ENCODE data around the gene AHDC1. TPM values are rescaled to one million over a fixed set of nuclear protein-coding genes. Genes with fewer than 3 reads are reported as not detected.

The AHDC1 gene
- total and polyA plus RNA-seq, 10 of the 15 experiments (the other 5 are each of a cell fraction or from before 2014, with no cell fraction given), result 0.21 to 13.0 (median 1.4) TPM

- Histone ChIP-seq H2AFZ (ENCODE audit: control insufficient read depth, low read depth, low read length) (peak overlapping the region; percentile 10; the same call in 1 of the 2 replicates), H3K4me2 (ENCODE audit: control insufficient read depth, insufficient read depth) (peak overlapping the region; percentile 73), H3K9ac (ENCODE audit: control insufficient read depth, insufficient read depth, low read length) (peak overlapping the region; percentile 44; the same call in 1 of the 2 replicates), H3K36me3 (ENCODE audit: control insufficient read depth in 2 of 2, insufficient read depth in 2 of 2, low read length in 1 of 2) (peaks cover 7 to 18% of the 10 kb centered on the region in 2 experiments; a peak in 3 of 4 replicates), H3K27me3 (replicated peaks in 1 of 2; ENCODE audit: control insufficient read depth in 2 of 2, insufficient read depth in 2 of 2, low read length in 1 of 2) (no peaks in the 10 kb centered on the region), H3K4me1 (ENCODE audit: control insufficient read depth, insufficient read depth, low read length) (peaks cover 46% of the 10 kb centered on the region), H3K79me2 (ENCODE audit: control insufficient read depth, insufficient read depth, low read length) (no peaks in the 10 kb centered on the region), H3K27ac (ENCODE audit: control insufficient read depth, insufficient read depth) (peak overlapping the region; percentile 78), H3K9me3 (replicated peaks; ENCODE audit: control insufficient read depth, insufficient read depth, low read length) (no peaks in the 10 kb centered on the region), H3K4me3 (no peak overlapping the region), H4K20me1 (ENCODE audit: control insufficient read depth, insufficient read depth) (no peaks in the 10 kb centered on the region)
- TF ChIP-seq POLR2A (IDR thresholded peaks at IDR 0.05; ENCODE audit: low read depth, low read length) (peak; percentile 57; the same call in 1 of the 2 replicates), PML (IDR thresholded peaks at IDR 0.05; ENCODE audit: low read length) (no peak), ATF7 (IDR thresholded peaks at IDR 0.05; ENCODE audit: low read depth) (0 out of 2 replicates have a peak, but pooled peaks have one; percentile 27), EED (IDR thresholded peaks at IDR 0.05; ENCODE audit: low read depth) (0 out of 2 replicates have a peak, but pooled peaks have one; percentile 1), RELB (IDR thresholded peaks at IDR 0.05; ENCODE audit: low read depth) (no peak), SMAD1 (IDR thresholded peaks at IDR 0.05; ENCODE audit: low read depth, partially characterized antibody) (no peak), CBX3 (IDR thresholded peaks at IDR 0.05; ENCODE audit: borderline replicate concordance, low read depth) (no peak), HDGF (IDR thresholded peaks at IDR 0.05) (peak; percentile 3; the same call in 1 of the 2 replicates), ZNF622 (IDR thresholded peaks at IDR 0.05) (0 out of 2 replicates have a peak, but pooled peaks have one; percentile 2)
- POLR2A ChIA-PET, result interaction anchor here (0.5 to 6.2 kb wide), 7 partner anchors 15 to 209 kb away, joined by 3 to 67 read pairs (median 37); no protein-coding TSS in a partner anchor
- no peak for DNase-seq (ENCODE audit: low read depth, low spot score)
- no TSS peak for BruUV-seq (replicated peaks)
- ATAC-seq, result peak; percentile 41
- WGBS (ENCODE audit: insufficient coverage, insufficient replicate concordance, low lambda C conversion rate, missing lambda C conversion rate), result 31% methylated on average over 3 of the region's 3 CpGs
- in situ Hi-C loops (cut with MboI), result loop anchor here (5.0 kb wide), 3 partner anchors 53 to 307 kb away; partner anchors contain the start of gene GPR3
- RAD21 ChIA-PET (ENCODE audit: unreplicated experiment), result interaction anchor here (1.0 to 8.8 kb wide), 10 partner anchors 16 to 564 kb away, joined by 3 to 268 read pairs (median 6); partner anchors contain the start of gene IFI6
- intact Hi-C loops (cut with micrococcal nuclease; ENCODE audit: unreplicated experiment), result loop anchor here (1.0 to 10.0 kb wide), 3 partner anchors 22 to 124 kb away; no protein-coding TSS in a partner anchor
- no peak for FAIRE-seq
- SMC1A ChIA-PET (ENCODE audit: uncharacterized antibody, unreplicated experiment), result interaction anchor here (0.7 to 9.2 kb wide), 10 partner anchors 8 to 193 kb away, joined by 3 to 248 read pairs (median 26); no protein-coding TSS in a partner anchor
- CTCF ChIA-PET, result interaction anchor here (1.1 to 10.4 kb wide), 17 partner anchors 17 to 310 kb away, joined by 3 to 327 read pairs (median 23); partner anchors contain the start of genes GPR3 and IFI6
These were observed 5.2 kb upstream of the AHDC1 start for GRCh38 chr1:27609210-27609555.
